ENCODE data around the gene APP.

The APP gene

GRCh38 chr21:26001356-26001755 is 169.2 kb downstream of the APP start:
- no peak overlapping the region for H3K4me3 ChIP-seq (ENCODE audit: low read depth, low read length)
- no peak for DNase-seq (ENCODE audit: low read depth, low spot score)
- POLR2A ChIA-PET: no interaction called here
- TF ChIP-seq CTCF (IDR thresholded peaks at IDR 0.05; ENCODE audit: insufficient read depth, low read length, missing control alignments): no peak
- CTCF ChIA-PET: no interaction called here

GRCh38 chr21:25999921-26000582 is 170.5 kb downstream of the APP start:
- ChIA-PET CTCF (no interaction called here), POLR2A (no interaction called here)
- TF ChIP-seq CTCF (IDR thresholded peaks at IDR 0.05; ENCODE audit: insufficient read depth, low read length, missing control alignments): no peak
- no peak for DNase-seq (ENCODE audit: low read depth, low spot score)
- no peak overlapping the region for H3K4me3 ChIP-seq (ENCODE audit: low read depth, low read length)

- no peak for TF ChIP-seq CTCF (IDR thresholded peaks at IDR 0.05; ENCODE audit: insufficient read depth, low read length, missing control alignments)
- H3K4me3 ChIP-seq (ENCODE audit: low read depth, low read length): no peak overlapping the region
- ChIA-PET CTCF (no interaction called here), POLR2A (interaction anchor here (0.6 kb wide), 1 partner anchor 1176 kb away, joined by 3 read pairs; no protein-coding TSS in a partner anchor)
- DNase-seq (ENCODE audit: low read depth, low spot score): no peak
Measured at GRCh38 chr21:25997788-25998611, 172.6 kb downstream of the APP start.

- no peak overlapping the region for H3K4me3 ChIP-seq (ENCODE audit: low read depth, low read length)
- no peak for TF ChIP-seq CTCF (IDR thresholded peaks at IDR 0.05; ENCODE audit: insufficient read depth, low read length, missing control alignments)
- no peak for DNase-seq (ENCODE audit: low read depth, low spot score)
- POLR2A ChIA-PET: no interaction called here
- CTCF ChIA-PET: no interaction called here
Measured at GRCh38 chr21:25995278-25995677, 175.3 kb downstream of the APP start.

- no peak overlapping the region for H3K4me3 ChIP-seq (ENCODE audit: low read depth, low read length)
- POLR2A ChIA-PET: no interaction called here
Measured at GRCh38 chr21:25994758-25995163, 175.8 kb downstream of the APP start.

More at GRCh38 chr21:25994758-25995163, 175.8 kb downstream of the APP start:
- CTCF ChIA-PET: no interaction called here
- TF ChIP-seq CTCF (IDR thresholded peaks at IDR 0.05; ENCODE audit: insufficient read depth, low read length, missing control alignments): no peak
- DNase-seq (ENCODE audit: low read depth, low spot score): no peak
